Liver (tissue), 9 donors: ENCODE data around the gene THADA. TPM values are rescaled to one million over a fixed set of nuclear protein-coding genes. Genes with fewer than 3 reads are reported as not detected.
A peak's percentile ranks its signal among the peaks of the same experiment; 100 is the strongest.

ENCODE experiments used
- DNase-seq: peaks from one replicate; pipeline ENCODE4 v3.0.0-alpha.2; 2017; ENCODE audit warnings: low spot score
- H3K27ac ChIP-seq, 2 donors: one replicate each; pipeline ENCODE4 v1.7.0; 2013; ENCODE audit warnings: inconsistent platforms in 2 of 2, low read length in 2 of 2, control low read depth in 1 of 2, low read depth in 1 of 2, mild to moderate bottlenecking in 1 of 2
- H3K27me3 ChIP-seq, 4 donors: one replicate each; pipeline versions ENCODE4 v1.6.1 to v1.7.0; 2013; ENCODE audit warnings: low read length in 3 of 4, inconsistent platforms in 1 of 4, mild to moderate bottlenecking in 1 of 4, moderate library complexity in 1 of 4; ENCODE audit not compliant: control insufficient read depth in 4 of 4, insufficient read depth in 4 of 4
- H3K36me3 ChIP-seq, 4 donors: one replicate each; pipeline versions ENCODE4 v1.6.1 to v1.7.0; 2013; ENCODE audit warnings: low read length in 3 of 4, mild to moderate bottlenecking in 3 of 4, low read depth in 1 of 4, moderate library complexity in 1 of 4; ENCODE audit not compliant: control insufficient read depth in 4 of 4, insufficient read depth in 3 of 4
- H3K4me1 ChIP-seq, 4 donors: one replicate each; pipeline versions ENCODE4 v1.6.1 to v1.7.0; 2013; ENCODE audit warnings: low read length in 3 of 4, mild to moderate bottlenecking in 3 of 4, moderate library complexity in 1 of 4; ENCODE audit not compliant: control insufficient read depth in 4 of 4, insufficient read depth in 4 of 4
- H3K4me3 ChIP-seq, 3 donors: one replicate each; pipeline versions ENCODE4 v1.6.1 to v1.7.0; 2013; ENCODE audit warnings: low read length in 3 of 3, control low read depth in 1 of 3, low read depth in 1 of 3, mild to moderate bottlenecking in 1 of 3
- H3K9ac ChIP-seq, 2 donors: one replicate each; pipeline ENCODE4 v1.7.0; 2013; ENCODE audit warnings: low read length in 2 of 2, mild to moderate bottlenecking in 2 of 2, moderate library complexity in 2 of 2, control low read depth in 1 of 2, low read depth in 1 of 2
- H3K9me3 ChIP-seq, 4 donors: one replicate each; pipeline versions ENCODE4 v1.6.1 to v1.7.0; 2013; ENCODE audit warnings: low read length in 3 of 4; ENCODE audit not compliant: control insufficient read depth in 4 of 4
- ATF3 ChIP-seq: IDR thresholded peaks from 2 replicates; pipeline ENCODE4 v1.6.1; 2016; ENCODE audit warnings: antibody characterized with exemption
- CTCF ChIP-seq: fragments of 150-350 bp; IDR thresholded peaks from 2 replicates; pipeline ENCODE4 v1.5.1; 2017; ENCODE audit warnings: improper control_type of control experiment, low read depth, low read length; ENCODE audit not compliant: missing input control
- EGR1 ChIP-seq, 2 donors: IDR thresholded peaks; 2 replicates each; pipeline ENCODE4 v1.6.1; 2016 to 2018; ENCODE audit warnings: antibody characterized with exemption in 2 of 2, low read depth in 2 of 2
- GABPA ChIP-seq, 2 donors: IDR thresholded peaks in 1 of 2; conservative IDR thresholded peaks in 1 of 2; 2 replicates each; pipeline ENCODE4 v1.6.1; 2016; ENCODE audit warnings: antibody characterized with exemption in 2 of 2, mild to moderate bottlenecking in 1 of 2, moderate library complexity in 1 of 2
- HNF4A ChIP-seq, 2 donors: conservative IDR thresholded peaks; 2 replicates each; pipeline ENCODE4 v1.6.1; 2016; ENCODE audit warnings: antibody characterized with exemption in 2 of 2, mild to moderate bottlenecking in 2 of 2
- HNF4G ChIP-seq: IDR thresholded peaks from 2 replicates; pipeline ENCODE4 v1.6.1; 2016; ENCODE audit warnings: antibody characterized with exemption
- JUND ChIP-seq, 2 donors: IDR thresholded peaks; 2 replicates each; pipeline ENCODE4 v1.6.1; 2016; ENCODE audit warnings: antibody characterized with exemption in 2 of 2
- MAX ChIP-seq: IDR thresholded peaks from 2 replicates; pipeline ENCODE4 v1.6.1; 2016; ENCODE audit warnings: antibody characterized with exemption
- NR2F2 ChIP-seq: IDR thresholded peaks from 2 replicates; pipeline ENCODE4 v1.6.1; 2016; ENCODE audit warnings: antibody characterized with exemption
- REST ChIP-seq: IDR thresholded peaks from 2 replicates; pipeline ENCODE4 v1.6.1; 2016; ENCODE audit warnings: antibody characterized with exemption, mild to moderate bottlenecking
- RXRA ChIP-seq, 2 donors: IDR thresholded peaks; 2 replicates each; pipeline ENCODE4 v1.6.1; 2017 to 2018; ENCODE audit warnings: antibody characterized with exemption in 2 of 2, mild to moderate bottlenecking in 1 of 2
- SP1 ChIP-seq: IDR thresholded peaks from 2 replicates; pipeline ENCODE4 v1.6.1; 2018; ENCODE audit warnings: antibody characterized with exemption, mild to moderate bottlenecking
- TAF1 ChIP-seq: conservative IDR thresholded peaks from 2 replicates; pipeline ENCODE4 v1.6.1; 2016; ENCODE audit warnings: antibody characterized with exemption, mild to moderate bottlenecking
- WGBS: extraction: QIAGEN DNeasy Blood & Tissue Kit; methylation state at CpG from one replicate; pipeline ENCODE4 v1.1.7; 2013; 5-methylcytosine and 5-hydroxymethylcytosine counted together
- polyA plus RNA-seq, 2 donors: library from polyadenylated mRNA; stranded (reverse) in 1 of 2; unstranded in 1 of 2; fragments of 200-250 nt in 1 of 2; fragments of >200 nt in 1 of 2; fragmentation: Nextera tagmentation in 1 of 2; extraction: Ambion mirVana in 1 of 2; gene quantifications; one replicate each; pipeline versions ENCODE4 v1.2.1 to v1.2.3, GENCODE V29; 2013 to 2015
- total RNA-seq, 2 donors: library from RNA; depleted of rRNA; stranded (reverse); fragments of >200 nt; gene quantifications; one replicate each; pipeline ENCODE4 v1.2.3, GENCODE V29; 2014
- TF ChIP-seq, protein P1 (sequence below): IDR thresholded peaks from 2 replicates; pipeline ENCODE4 v1.6.1; 2016; ENCODE audit warnings: antibody characterized with exemption
- donor health status: healthy.
- donor health status: healthy.
- donor health status: healthy.
- donor health status: healthy.
- donor health status: healthy.

The THADA gene
- total and polyA plus RNA-seq, 4 donors, result 12.0 to 37.2 (median 22.3) TPM

GRCh38 chr2:43360137-43360536, 235.7 kb downstream of the THADA start:
- H3K27me3 ChIP-seq, result no peaks in the 10 kb centered on the region
- no peak overlapping the region for H3K4me3 ChIP-seq
- no peak for DNase-seq
- H3K4me1 ChIP-seq, result peaks cover 3 to 26% (median 9%) of the 10 kb centered on the region in 4 donors
- no peak overlapping the region for H3K27ac ChIP-seq
- H3K36me3 ChIP-seq, result no peaks in the 10 kb centered on the region
- WGBS, result 37% methylated on average over 3 of the region's 3 CpGs
- TF ChIP-seq NR2F2 (no peak), EGR1 (IDR thresholded peaks at IDR 0.05; ENCODE audit: low read depth in 2 of 2) (no peak)
- H3K9ac ChIP-seq, result no peak overlapping the region
- H3K9me3 ChIP-seq, result no peaks in the 10 kb centered on the region

DNA sequence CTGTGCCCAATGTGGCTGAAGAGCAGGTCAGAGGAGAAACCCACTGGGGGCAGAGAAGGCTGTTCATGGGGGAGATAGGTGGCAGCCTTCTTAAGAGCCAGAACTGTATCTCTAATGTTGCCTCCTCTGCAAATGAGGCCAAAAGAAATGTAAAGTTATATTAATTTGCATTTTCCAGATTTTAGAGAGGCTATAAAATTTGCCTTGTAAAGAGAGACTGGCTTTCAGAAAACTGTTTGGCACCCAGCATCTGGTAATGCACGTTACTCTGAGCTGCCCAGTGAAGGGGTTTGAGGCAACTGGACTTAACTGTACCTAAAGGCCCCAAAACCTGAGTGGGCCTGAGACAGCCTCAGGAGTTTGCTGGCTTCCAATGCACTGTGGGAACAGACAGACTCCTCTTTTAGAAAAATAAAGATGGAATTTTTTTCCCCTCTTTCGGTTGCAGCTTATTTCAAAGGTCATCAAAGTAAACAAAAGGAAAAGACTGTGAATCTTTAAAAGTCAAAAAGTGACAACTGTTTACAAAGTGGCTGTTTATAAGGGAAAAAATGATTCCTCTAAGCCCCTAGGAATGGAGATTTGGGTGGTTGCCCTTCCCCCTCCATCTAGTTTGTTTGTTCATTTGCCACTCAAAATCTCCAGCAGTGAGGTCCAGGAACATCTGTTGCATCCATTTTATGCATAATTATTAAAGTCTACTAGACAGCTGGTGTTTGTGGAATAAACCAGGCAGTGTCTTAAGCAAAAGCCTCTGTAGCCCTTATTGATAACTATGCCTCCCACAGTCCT, 237.2 kb downstream of the THADA start:
- no peaks in the 10 kb centered on the region for H3K9me3 ChIP-seq
- no peaks in the 10 kb centered on the region for H3K27me3 ChIP-seq
- H3K4me1 ChIP-seq, result peaks cover 3 to 26% (median 9%) of the 10 kb centered on the region in 4 donors
- no peak overlapping the region for H3K4me3 ChIP-seq
- H3K9ac ChIP-seq, result no peak overlapping the region
- no peaks in the 10 kb centered on the region for H3K36me3 ChIP-seq
- no peak for DNase-seq
- H3K27ac ChIP-seq, result peak overlapping the region in 1 of 2 donors; percentile 29
- TF ChIP-seq MAX (no peak), SP1 (no peak), JUND (IDR thresholded peaks at IDR 0.05) (peak in 1 of 2 donors; percentile 17), HNF4A (conservative IDR thresholded peaks at IDR 0.05) (peak; percentile 17 to 18)
- WGBS, result 37% methylated on average over 2 of the region's 2 CpGs

DNA sequence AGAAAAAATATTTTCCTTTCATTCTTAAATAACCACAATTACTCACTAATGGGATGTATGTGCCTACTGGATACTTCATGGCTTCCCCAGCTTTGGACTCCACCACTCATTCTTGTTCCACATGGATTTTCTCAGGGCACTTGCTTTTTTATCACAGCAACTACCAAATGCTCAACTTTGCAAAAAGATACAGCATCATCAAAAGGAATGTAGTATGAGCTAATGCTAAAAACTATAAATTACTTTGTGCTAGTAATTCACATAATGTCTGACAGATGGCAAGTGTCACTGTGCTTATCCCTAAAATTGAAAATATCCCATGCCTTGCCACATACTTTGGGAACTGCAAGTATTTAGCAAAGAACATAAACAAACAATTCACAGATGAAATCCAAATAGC, 239.1 kb downstream of the THADA start:
- Histone ChIP-seq H3K4me3 (no peak overlapping the region), H3K9me3 (no peaks in the 10 kb centered on the region), H3K9ac (no peak overlapping the region), H3K4me1 (peaks cover 3 to 26% (median 9%) of the 10 kb centered on the region in 4 donors), H3K36me3 (no peaks in the 10 kb centered on the region), H3K27me3 (no peaks in the 10 kb centered on the region), H3K27ac (no peak overlapping the region)
- no peak for TF ChIP-seq GABPA (IDR thresholded peaks at IDR 0.05 in 1 of 2, conservative IDR thresholded peaks at IDR 0.05 in 1 of 2)
- DNase-seq, result no peak

DNA sequence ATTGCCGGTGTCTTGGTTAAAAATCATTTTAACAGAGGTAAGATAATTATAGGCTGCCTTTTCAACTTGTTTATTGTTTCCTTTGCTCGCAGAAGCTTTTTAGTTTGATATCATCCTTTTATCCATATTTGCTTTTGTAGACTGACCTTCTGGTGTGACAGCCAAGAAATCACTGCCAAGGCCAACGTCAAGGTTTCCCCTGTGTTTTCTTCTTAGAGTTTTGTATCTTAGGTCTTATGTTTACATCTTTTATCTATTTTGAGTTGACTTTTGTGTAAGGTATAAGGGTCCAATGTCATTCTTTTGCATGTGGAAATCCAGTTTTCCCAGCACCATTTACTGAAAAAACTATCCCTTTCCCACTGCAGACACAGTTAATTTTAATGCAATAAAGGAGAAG, 240.4 kb downstream of the THADA start:
- no peak overlapping the region for H3K4me3 ChIP-seq
- no peaks in the 10 kb centered on the region for H3K9me3 ChIP-seq
- H3K4me1 ChIP-seq, result peaks cover 3 to 24% (median 9%) of the 10 kb centered on the region in 4 donors
- H3K27me3 ChIP-seq, result no peaks in the 10 kb centered on the region
- no peak overlapping the region for H3K27ac ChIP-seq
- H3K9ac ChIP-seq, result no peak overlapping the region
- no peak for DNase-seq
- H3K36me3 ChIP-seq, result no peaks in the 10 kb centered on the region
- WGBS, result 52% methylated on average over 3 of the region's 3 CpGs
- no peak for TF ChIP-seq RXRA (IDR thresholded peaks at IDR 0.05)
- TF ChIP-seq REST, result no peak
- no peak for TF ChIP-seq HNF4A (conservative IDR thresholded peaks at IDR 0.05)
- TF ChIP-seq JUND (IDR thresholded peaks at IDR 0.05), result no peak
- TF ChIP-seq SP1, result no peak
- TF ChIP-seq, protein P1, sequence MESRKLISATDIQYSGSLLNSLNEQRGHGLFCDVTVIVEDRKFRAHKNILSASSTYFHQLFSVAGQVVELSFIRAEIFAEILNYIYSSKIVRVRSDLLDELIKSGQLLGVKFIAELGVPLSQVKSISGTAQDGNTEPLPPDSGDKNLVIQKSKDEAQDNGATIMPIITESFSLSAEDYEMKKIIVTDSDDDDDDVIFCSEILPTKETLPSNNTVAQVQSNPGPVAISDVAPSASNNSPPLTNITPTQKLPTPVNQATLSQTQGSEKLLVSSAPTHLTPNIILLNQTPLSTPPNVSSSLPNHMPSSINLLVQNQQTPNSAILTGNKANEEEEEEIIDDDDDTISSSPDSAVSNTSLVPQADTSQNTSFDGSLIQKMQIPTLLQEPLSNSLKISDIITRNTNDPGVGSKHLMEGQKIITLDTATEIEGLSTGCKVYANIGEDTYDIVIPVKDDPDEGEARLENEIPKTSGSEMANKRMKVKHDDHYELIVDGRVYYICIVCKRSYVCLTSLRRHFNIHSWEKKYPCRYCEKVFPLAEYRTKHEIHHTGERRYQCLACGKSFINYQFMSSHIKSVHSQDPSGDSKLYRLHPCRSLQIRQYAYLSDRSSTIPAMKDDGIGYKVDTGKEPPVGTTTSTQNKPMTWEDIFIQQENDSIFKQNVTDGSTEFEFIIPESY, result no peak
- TF ChIP-seq ATF3, result no peak
- TF ChIP-seq TAF1, result no peak
- TF ChIP-seq CTCF, result no peak
- no peak for TF ChIP-seq GABPA (IDR thresholded peaks at IDR 0.05 in 1 of 2, conservative IDR thresholded peaks at IDR 0.05 in 1 of 2)
- no peak for TF ChIP-seq MAX
- no peak for TF ChIP-seq HNF4G
